Transverse colon (tissue), 4 donors: ENCODE results near the gene CRACDL. TPM values are rescaled to one million over a fixed set of nuclear protein-coding genes. Genes with fewer than 3 reads are reported as not detected.

Source experiments
- DNase-seq: peaks from one replicate; pipeline ENCODE4 v3.0.0-alpha.2; 2019
- H3K27ac ChIP-seq, 4 donors: fragments of 200-600 bp; sonication (generic); 2 replicates each; pipeline ENCODE4 v1.5.1; 2016 to 2018; ENCODE audit warnings: inconsistent platforms in 4 of 4
- H3K27me3 ChIP-seq: fragments of 200-600 bp; sonication (generic); 2 replicates; pipeline ENCODE4 v1.5.1; 2017; ENCODE audit warnings: inconsistent platforms
- H3K36me3 ChIP-seq, 4 donors: fragments of 200-600 bp; sonication (generic); 2 replicates each; pipeline ENCODE4 v1.5.1; 2017 to 2019; ENCODE audit warnings: inconsistent platforms in 4 of 4
- H3K4me1 ChIP-seq, 4 donors: fragments of 200-600 bp; sonication (generic); 2 replicates each; pipeline ENCODE4 v1.5.1; 2017 to 2020; ENCODE audit warnings: inconsistent platforms in 4 of 4
- H3K4me3 ChIP-seq, 4 donors: fragments of 200-600 bp; sonication (generic); 1 replicate in 1 of 4; 2 replicates in 3 of 4; pipeline versions ENCODE4 v1.5.1 to v1.6.1; 2017 to 2019; ENCODE audit warnings: inconsistent platforms in 4 of 4
- H3K9me3 ChIP-seq, 2 donors: fragments of 200-600 bp; sonication (generic); 2 replicates each; pipeline ENCODE4 v1.5.1; 2017 to 2019; ENCODE audit warnings: inconsistent platforms in 2 of 2
- CTCF ChIP-seq, 5 experiments: fragments of 200-600 bp in 3 of 5; fragments of 450-650 bp in 2 of 5; sonication (generic) in 3 of 5; IDR thresholded peaks; 1 replicate in 2 of 5; 2 replicates in 3 of 5; pipeline ENCODE4 v1.5.1; 2016 to 2017; ENCODE audit warnings: antibody characterized with exemption in 5 of 5, inconsistent platforms in 3 of 5, mild to moderate bottlenecking in 2 of 5, moderate library complexity in 1 of 5
- EP300 ChIP-seq: sonication (generic); formaldehyde crosslinking; IDR thresholded peaks from one replicate; pipeline ENCODE4 v1.6.1; 2017; ENCODE audit warnings: antibody characterized with exemption, low read depth
- POLR2A ChIP-seq: fragments of 450-650 bp; IDR thresholded peaks from one replicate; pipeline ENCODE4 v1.6.1; 2016; ENCODE audit warnings: antibody characterized with exemption, mild to moderate bottlenecking, moderate library complexity
- POLR2AphosphoS5 ChIP-seq, 3 donors: sonication (generic); formaldehyde crosslinking; IDR thresholded peaks; one replicate each; pipeline ENCODE4 v1.6.1; 2016; ENCODE audit warnings: antibody characterized with exemption in 3 of 3
- WGBS, 2 donors: methylation state at CpG; one replicate each; pipeline ENCODE4 v1.1.5; 2018; ENCODE audit warnings: low coverage in 1 of 2; 5-methylcytosine and 5-hydroxymethylcytosine counted together
- in situ Hi-C, 4 donors: fragments of 200-750 bp; cut with MboI; loops; one replicate each; pipeline versions ENCODE4 v1.15.0 to v1.15.1; 2017; ENCODE audit warnings: low sequenced_read_pairs in 3 of 4, low pct_ligation_motif_present in 1 of 4, low pct_unique_long_range_greater_than_20kb in 1 of 4
- intact Hi-C: fragments of 100-400 bp; cut with DNase I; formaldehyde crosslinking; loops from one replicate; pipeline ENCODE4 v1.15.1; 2023; ENCODE audit warnings: low total_unique reads
- total RNA-seq, 4 donors: library from RNA; depleted of rRNA; stranded (reverse); fragments of >200 nt; gene quantifications; one replicate each; pipeline ENCODE4 v1.1.0, GENCODE V29; 2016

The CRACDL gene
- total RNA-seq, 4 donors from 2014 or later: 15.1 to 21.3 (median 16.9) TPM

GRCh38 chr2:98929920-98930319 is 6.1 kb downstream of the CRACDL start:
- Histone ChIP-seq H3K36me3 (no peaks in the 10 kb centered on the region), H3K27me3 (peaks cover 16% of the 10 kb centered on the region), H3K9me3 (no peaks in the 10 kb centered on the region), H3K4me1 (no peaks in the 10 kb centered on the region), H3K27ac (no peak overlapping the region), H3K4me3 (no peak overlapping the region)
- in situ Hi-C loops (no loop called here), intact Hi-C loops (no loop called here)
- TF ChIP-seq EP300 (no peak), POLR2AphosphoS5 (IDR thresholded peaks at IDR 0.05) (no peak), POLR2A (no peak), CTCF (IDR thresholded peaks at IDR 0.05) (no peak)
- 90% methylated on average over 15 of the region's 15 CpGs; no CpG with 5 or more reads in 1 of the 2 donors for WGBS, 2 donors
- no peak for DNase-seq

GRCh38 chr2:98928242-98928641 is 7.8 kb downstream of the CRACDL start:
- no peaks in the 10 kb centered on the region for H3K4me1 ChIP-seq
- no peaks in the 10 kb centered on the region for H3K9me3 ChIP-seq
- DNase-seq: no peak
- intact Hi-C loops (no loop called here), in situ Hi-C loops (no loop called here)
- no peaks in the 10 kb centered on the region for H3K36me3 ChIP-seq
- no peak for TF ChIP-seq EP300
- TF ChIP-seq POLR2AphosphoS5 (IDR thresholded peaks at IDR 0.05): no peak
- no peak for TF ChIP-seq CTCF (IDR thresholded peaks at IDR 0.05)
- TF ChIP-seq POLR2A: no peak
- H3K27ac ChIP-seq: no peak overlapping the region
- 82 to 91% methylated on average over 8 to 10 of the region's 10 CpGs for WGBS, 2 donors
- H3K4me3 ChIP-seq: no peak overlapping the region
- peaks cover 5% of the 10 kb centered on the region for H3K27me3 ChIP-seq

DNA sequence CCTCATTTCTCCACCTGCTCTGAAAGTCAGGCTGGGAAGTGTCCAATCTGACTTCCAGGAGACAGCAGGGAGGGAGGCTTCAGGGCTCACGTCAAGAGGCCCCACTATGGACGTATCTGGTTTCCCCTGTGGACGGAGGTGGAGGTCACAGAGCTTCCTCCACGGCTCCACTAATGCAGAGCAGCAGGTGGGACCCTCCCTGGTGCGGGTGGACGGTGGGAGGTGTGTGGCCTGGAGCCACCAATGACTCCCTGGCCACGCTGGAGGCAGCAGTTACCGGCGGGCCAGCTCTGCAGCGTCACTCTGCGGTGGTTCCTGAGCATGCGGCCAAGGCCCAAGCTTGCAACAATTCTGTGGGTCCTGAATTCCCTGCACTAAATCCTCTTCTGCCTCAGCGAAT is 9.0 kb downstream of the CRACDL start:
- TF ChIP-seq POLR2A (no peak), EP300 (no peak), CTCF (IDR thresholded peaks at IDR 0.05) (no peak), POLR2AphosphoS5 (IDR thresholded peaks at IDR 0.05) (no peak)
- Histone ChIP-seq H3K36me3 (no peaks in the 10 kb centered on the region), H3K4me3 (no peak overlapping the region), H3K27me3 (no peaks in the 10 kb centered on the region), H3K9me3 (no peaks in the 10 kb centered on the region), H3K4me1 (no peaks in the 10 kb centered on the region), H3K27ac (no peak overlapping the region)
- intact Hi-C loops (no loop called here), in situ Hi-C loops (no loop called here)
- WGBS, 2 donors: 88% methylated on average over 13 of the region's 13 CpGs; no CpG with 5 or more reads in 1 of the 2 donors
- no peak for DNase-seq

DNA sequence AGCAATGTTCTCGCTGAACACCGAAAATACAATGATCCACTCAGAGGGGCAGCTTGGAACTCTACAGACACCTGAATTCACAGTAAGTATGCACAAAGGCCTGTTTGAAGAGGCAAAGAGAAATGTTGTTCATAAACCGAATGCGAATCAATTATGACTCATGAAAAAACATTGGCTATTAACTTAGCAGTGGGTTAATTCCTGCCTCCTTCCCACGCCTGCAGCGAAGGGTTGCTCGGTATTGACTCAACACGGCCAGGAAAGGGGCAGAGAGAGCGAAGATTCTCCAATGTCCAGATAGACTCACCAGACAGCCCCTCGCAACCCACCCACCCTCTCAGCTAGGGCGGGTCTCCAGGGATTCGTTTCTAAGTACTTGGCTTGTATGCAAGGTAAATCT is 9.4 kb downstream of the CRACDL start:
- no peaks in the 10 kb centered on the region for H3K4me1 ChIP-seq
- no peak overlapping the region for H3K27ac ChIP-seq
- H3K4me3 ChIP-seq: no peak overlapping the region
- no peaks in the 10 kb centered on the region for H3K27me3 ChIP-seq
- in situ Hi-C loops (no loop called here), intact Hi-C loops (no loop called here)
- WGBS, 2 donors: 88 to 93% methylated on average over 3 to 12 of the region's 12 CpGs
- no peak for DNase-seq
- H3K9me3 ChIP-seq: no peaks in the 10 kb centered on the region
- TF ChIP-seq EP300 (no peak), POLR2A (no peak), CTCF (IDR thresholded peaks at IDR 0.05) (no peak), POLR2AphosphoS5 (IDR thresholded peaks at IDR 0.05) (no peak)
- no peaks in the 10 kb centered on the region for H3K36me3 ChIP-seq
